GM18505 (cell line): Measurements from ENCODE around the gene ANKRD36.
"Not testable (repeated sequence)": the region's sequence is repeated elsewhere in the genome, so short reads cannot be mapped to it uniquely, and the experiment has no call there.

ENCODE experiments used
- ATAC-seq: cut with Tn5 transposase; IDR thresholded peaks from one replicate; pipeline ENCODE4 v1.9.1; 2021; ENCODE audit not compliant: unreplicated experiment
- POLR2A ChIP-seq: IDR thresholded peaks from 4 replicates; pipeline ENCODE4 v1.6.1; 2011; ENCODE audit warnings: borderline replicate concordance; ENCODE audit not compliant: insufficient read depth, insufficient read length; ENCODE audit errors: extremely low read depth

The ANKRD36 gene

GRCh38 chr2:97095661-97096060, 17.3 kb upstream of the ANKRD36 start:
- ATAC-seq = no peak
- TF ChIP-seq POLR2A = no peak

GRCh38 chr2:97098786-97099372, 14.1 kb upstream of the ANKRD36 start:
- ATAC-seq = not testable (repeated sequence)

DNA sequence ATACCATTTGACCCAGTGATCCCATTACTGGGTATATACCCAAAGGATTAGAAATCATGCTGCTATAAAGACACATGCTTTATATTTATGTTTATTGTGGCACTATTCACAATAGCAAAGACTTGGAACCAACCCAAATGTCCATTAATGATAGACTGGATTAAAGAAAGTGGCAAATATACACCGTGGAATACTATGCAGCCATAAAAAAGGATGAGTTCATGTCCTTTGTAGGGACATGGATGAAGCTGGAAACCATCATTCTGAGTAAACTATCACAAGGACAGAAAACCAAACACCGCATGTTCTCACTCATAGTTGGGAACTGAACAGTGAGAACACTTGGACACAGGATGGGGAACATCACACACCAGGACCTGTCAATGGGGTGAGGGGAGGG, 6.1 kb upstream of the ANKRD36 start:
- not testable (repeated sequence) for ATAC-seq

DNA sequence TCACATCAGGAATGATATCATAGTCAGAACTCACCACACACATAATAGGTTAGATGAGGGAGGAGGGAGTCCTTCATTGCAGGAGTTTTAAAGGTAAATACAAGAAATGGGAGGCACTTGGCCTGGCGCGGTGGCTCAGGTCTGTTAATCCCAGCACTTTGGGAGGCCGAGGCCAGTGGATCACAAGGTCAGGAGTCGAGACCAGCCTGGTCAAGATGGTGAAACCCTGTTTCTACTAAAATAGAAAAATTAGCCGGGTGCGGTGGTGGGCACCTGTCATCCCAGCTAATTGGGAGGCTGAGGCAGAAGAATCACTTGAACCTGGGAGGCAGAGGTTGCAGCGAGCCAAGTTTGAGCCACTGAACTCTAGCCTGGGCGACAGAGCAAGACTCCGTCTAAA, 1.7 kb upstream of the ANKRD36 start:
- not testable (repeated sequence) for ATAC-seq

DNA sequence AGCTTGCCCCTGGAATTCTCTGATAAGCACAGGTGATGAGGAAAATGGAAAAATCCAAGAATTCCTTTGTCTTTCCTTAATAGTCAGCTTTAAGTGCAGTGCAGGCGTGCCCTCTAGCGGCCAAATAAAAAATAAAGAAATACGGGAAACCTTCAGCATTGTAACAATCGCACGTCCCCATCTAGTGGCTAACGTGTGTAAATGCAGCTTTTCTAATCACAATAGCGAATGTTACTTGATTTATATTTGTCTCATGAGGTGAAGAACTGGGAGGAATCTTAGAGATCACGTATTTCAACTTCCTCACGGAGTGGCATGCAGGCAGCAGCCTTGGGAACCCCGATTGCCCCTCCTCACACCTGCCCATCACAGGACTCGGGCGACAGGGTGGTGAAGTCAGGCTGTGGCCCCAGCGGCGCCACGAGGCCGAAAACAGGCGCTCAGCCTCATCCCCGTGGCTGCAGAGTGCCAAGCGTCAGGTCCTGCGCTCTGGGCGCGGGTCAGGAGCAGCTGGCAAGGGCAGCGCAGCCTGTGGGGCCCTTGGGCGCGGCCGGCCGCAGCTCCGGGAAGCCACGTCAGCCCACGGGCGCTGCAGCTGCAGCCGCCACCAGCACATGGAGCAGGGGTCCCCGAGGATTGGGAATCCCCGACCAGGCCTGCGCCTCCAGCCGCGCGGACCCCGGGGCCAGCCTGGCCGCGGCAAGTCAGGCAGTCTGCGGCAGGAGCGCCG, 468 bp upstream of the ANKRD36 start:
- not testable (repeated sequence) for ATAC-seq

DNA sequence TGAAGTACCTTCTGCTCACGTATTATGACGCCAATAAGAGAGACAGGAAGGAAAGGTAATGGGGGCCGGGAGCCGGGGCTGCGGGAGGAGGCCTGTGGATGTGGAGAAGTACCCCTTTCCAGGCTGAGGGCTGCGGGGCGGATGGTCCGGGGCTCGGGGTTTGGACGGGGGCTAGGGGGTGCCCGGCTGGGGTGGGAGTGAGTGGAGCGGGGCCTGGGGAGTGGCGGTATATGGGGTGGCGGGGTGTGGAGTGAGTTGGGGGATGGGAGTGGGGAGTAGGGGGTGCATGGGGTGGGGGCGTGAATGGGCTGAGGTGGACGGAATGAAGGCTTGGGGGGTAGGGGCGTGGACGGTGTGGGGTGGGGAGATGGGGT, 916 bp downstream of the ANKRD36 start:
- peak; percentile 5 for ATAC-seq

- ATAC-seq = not testable (repeated sequence)
Observed at GRCh38 chr2:97129090-97129489, 16.1 kb downstream of the ANKRD36 start.

- ATAC-seq = not testable (repeated sequence)
Observed at GRCh38 chr2:97144016-97144415, 31.1 kb downstream of the ANKRD36 start.

- ATAC-seq = not testable (repeated sequence)
Observed at GRCh38 chr2:97166548-97166947, 53.6 kb downstream of the ANKRD36 start.

GRCh38 chr2:97167938-97168337, 55.0 kb downstream of the ANKRD36 start:
- ATAC-seq = not testable (repeated sequence)

DNA sequence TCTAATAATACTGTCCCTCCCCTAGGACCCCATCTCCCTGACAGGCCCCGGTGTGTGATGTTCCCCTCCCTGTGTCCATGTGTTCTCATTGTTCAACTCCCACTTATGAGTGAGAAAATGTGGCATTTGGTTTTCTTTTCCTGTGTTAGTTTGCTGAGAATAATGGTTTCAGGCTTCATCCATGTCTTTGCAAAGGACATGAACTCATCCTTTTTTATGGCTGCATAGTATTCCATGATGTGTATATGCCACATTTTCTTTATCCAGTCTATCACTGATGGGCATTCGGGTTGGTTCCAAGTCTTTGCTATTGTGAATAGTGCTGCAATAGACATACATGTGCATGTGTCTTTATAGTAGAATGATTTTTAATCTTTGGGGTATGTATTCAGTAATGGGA, 55.6 kb downstream of the ANKRD36 start:
- not testable (repeated sequence) for ATAC-seq

- not testable (repeated sequence) for ATAC-seq
Observed at GRCh38 chr2:97180391-97180790, 67.4 kb downstream of the ANKRD36 start.

GRCh38 chr2:97195349-97195748, 82.4 kb downstream of the ANKRD36 start:
- not testable (repeated sequence) for ATAC-seq

DNA sequence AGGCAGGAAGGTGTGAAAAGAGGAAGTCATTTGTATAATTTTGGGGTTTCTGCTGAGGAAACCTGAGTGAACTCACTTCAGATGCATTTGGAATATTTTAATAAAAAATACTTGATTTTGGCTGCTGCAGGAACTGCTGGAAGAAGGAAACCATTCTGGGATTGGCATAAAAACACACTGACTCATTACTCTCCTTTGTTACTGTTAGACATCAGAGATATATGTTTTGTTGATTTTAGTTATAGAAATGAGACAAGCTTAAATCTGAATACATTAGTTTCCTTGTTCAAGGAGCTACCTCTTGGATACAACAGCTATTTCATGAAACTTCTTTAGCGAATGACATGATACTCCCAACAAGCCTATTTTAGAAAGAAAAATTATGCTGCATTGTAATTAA, 84.3 kb downstream of the ANKRD36 start:
- not testable (repeated sequence) for ATAC-seq

DNA sequence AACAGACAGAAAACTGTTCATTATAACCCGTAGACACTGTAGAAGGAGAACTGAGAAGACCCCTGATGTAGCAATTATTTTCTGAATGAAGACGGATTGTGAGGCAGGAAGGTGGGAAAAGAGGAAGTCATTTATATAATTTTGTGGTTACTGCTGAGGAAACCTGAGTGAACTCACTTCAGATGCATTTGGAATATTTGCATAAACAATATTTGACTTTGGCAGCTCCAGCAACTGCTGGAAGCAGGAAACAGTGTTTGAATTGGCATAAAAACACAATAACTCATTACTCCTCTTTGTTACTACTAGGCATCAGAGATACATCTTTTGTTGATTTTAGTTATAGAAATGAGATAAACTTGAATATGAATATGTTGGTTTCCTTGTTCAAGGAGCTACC, 87.9 kb downstream of the ANKRD36 start:
- ATAC-seq = not testable (repeated sequence)

DNA sequence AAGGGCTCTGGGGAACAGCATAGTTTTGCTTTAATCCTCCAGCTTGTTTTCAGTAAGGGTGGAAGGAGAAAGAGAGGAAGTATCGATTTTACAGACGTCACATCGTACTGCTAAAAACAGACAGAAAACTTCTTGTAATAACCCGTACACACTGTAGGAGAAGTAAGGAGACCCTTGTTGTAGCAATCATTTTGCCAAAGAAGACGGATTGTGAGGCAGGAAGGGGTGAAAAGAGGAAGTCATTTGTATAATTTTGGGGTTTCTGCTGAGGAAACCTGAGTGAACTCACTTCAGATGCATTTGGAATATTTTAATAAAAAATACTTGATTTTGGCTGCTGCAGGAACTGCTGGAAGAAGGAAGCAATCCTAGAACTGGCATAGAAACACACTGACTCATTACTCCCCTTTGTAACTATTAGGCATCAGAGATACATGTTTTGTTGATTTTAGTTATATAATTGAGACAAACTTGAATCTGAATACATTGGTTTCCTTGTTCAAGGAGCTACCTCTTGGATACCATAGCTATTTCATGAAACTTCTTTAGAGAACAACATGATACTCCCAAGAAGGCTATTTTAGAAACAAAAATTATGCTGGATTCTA, 89.8 kb downstream of the ANKRD36 start:
- ATAC-seq = not testable (repeated sequence)
